Spleen (tissue), 7 donors: Measurements from ENCODE around the gene KRTAP12-1.

Experiments used
- POLR2A ChIP-seq, 3 donors: fragments of 450-650 bp; IDR thresholded peaks; one replicate each; pipeline ENCODE4 v1.5.1; 2017; ENCODE audit warnings: antibody characterized with exemption in 3 of 3, mild to moderate bottlenecking in 1 of 3
- TF ChIP-seq, protein P1 (sequence below), 11 experiments: fragments of 200-600 bp in 7 of 11; fragments of 450-650 bp in 4 of 11; sonication (generic) in 4 of 11; IDR thresholded peaks in 8 of 11; conservative IDR thresholded peaks in 3 of 11; 1 replicate in 7 of 11; 2 replicates in 4 of 11; pipeline versions ENCODE4 v1.4.0 to v1.8.0; 2016 to 2021; ENCODE audit warnings: antibody characterized with exemption in 11 of 11, inconsistent platforms in 4 of 11, mild to moderate bottlenecking in 1 of 11
- donor health status: DM: no; HTN: no; CAD: no; lungs with moderate emphysema.
- donor health status: DM: no; HTN: no; CAD: no.
- donor health status: DM: no; HTN: no; CAD: no.

DNA sequence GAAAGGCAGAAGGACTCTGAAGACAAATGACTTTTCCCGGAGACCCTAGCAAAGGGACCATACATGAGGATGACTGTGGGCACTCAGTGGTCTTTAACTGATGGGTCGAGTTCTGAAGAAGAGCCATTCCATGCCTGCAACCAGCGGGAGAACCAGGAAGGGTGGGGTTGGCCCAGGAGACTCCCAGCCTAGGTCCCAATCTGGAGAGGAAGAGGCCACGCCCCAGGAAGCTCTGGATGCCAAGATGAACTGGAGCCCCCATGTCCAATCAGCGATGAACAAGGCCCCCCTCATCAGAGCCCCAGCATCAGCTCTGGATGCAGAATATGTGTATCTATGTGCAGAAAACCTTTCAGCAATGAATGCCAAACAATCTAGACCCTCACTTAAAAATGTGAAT, 41.2 kb downstream of the KRTAP12-1 start:
- TF ChIP-seq, protein P1, sequence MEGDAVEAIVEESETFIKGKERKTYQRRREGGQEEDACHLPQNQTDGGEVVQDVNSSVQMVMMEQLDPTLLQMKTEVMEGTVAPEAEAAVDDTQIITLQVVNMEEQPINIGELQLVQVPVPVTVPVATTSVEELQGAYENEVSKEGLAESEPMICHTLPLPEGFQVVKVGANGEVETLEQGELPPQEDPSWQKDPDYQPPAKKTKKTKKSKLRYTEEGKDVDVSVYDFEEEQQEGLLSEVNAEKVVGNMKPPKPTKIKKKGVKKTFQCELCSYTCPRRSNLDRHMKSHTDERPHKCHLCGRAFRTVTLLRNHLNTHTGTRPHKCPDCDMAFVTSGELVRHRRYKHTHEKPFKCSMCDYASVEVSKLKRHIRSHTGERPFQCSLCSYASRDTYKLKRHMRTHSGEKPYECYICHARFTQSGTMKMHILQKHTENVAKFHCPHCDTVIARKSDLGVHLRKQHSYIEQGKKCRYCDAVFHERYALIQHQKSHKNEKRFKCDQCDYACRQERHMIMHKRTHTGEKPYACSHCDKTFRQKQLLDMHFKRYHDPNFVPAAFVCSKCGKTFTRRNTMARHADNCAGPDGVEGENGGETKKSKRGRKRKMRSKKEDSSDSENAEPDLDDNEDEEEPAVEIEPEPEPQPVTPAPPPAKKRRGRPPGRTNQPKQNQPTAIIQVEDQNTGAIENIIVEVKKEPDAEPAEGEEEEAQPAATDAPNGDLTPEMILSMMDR (IDR thresholded peaks at IDR 0.05 in 8 of 11, conservative IDR thresholded peaks at IDR 0.05 in 3 of 11), result no peak
- no peak for TF ChIP-seq POLR2A (IDR thresholded peaks at IDR 0.05)
